SK-N-SH treated with all-trans-retinoic acid at 6 μM for 48 hours (cell line): ENCODE data around the gene AKT1.

Experiments
- PATZ1 ChIP-seq: fragments of 250-450 bp; sonication (Bioruptor Pico); IDR thresholded peaks from 2 replicates; pipeline ENCODE4 v1.8.0; 2020; ENCODE audit warnings: mild to moderate bottlenecking, moderate library complexity, borderline replicate concordance
- ZFP30 ChIP-seq: fragments of 450-650 bp; formaldehyde crosslinking; IDR thresholded peaks from 2 replicates; pipeline ENCODE4 v1.5.0; 2022; ENCODE audit warnings: mild to moderate bottlenecking, moderate library complexity

DNA sequence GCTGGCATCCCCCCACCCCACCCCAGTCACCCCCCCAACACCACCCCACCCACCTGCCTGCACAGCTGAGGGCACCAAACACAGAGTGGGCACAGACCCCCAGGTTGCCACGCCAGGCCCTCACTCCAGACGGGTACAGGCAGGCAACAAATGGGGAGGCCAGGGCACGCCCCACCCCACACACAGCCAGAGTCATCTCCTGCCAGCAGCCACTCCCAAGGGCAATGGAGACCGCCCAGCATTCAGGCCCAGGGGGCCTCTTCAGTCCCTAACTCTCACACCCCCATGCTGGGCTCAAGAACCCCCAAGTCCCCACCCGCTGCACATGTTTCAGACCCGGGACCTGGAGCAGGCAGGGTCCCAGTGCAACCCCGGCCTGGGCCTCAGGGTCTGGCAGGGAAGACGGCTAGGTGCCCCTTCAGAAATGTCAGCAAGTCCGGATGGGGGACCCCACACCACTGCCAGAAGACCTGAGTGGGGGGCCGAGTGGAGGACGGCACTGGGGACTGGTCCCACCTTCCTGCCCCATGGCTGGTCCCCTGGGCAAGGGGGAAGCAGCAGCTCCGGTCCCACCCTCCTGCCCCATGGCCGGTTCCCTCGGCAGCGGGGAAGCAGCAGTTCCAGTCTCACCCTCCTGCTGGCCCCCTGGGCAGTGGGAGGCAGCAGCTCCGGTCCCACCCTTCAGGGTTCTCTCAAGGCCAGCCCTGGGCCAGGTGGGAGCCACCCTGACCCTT is 11.9 kb downstream of the AKT1 start:
- no peak for TF ChIP-seq ZFP30
- no peak for TF ChIP-seq PATZ1 (CRISPR knock-in tag)
